Upper lobe of left lung (tissue), 6 donors: ENCODE data around the gene NEDD4L. TPM values are rescaled to one million over a fixed set of nuclear protein-coding genes. Genes with fewer than 3 reads are reported as not detected.
A peak's percentile ranks its signal among the peaks of the same experiment; 100 is the strongest.

ENCODE experiments used
- ATAC-seq, 2 donors: fragments of 200-7000 bp; cut with Tn5 transposase; one replicate each; pipeline ENCODE4 v1.9.1; 2022; ENCODE audit warnings: mild to moderate bottlenecking in 2 of 2, moderate library complexity in 2 of 2; ENCODE audit not compliant: low FRiP score in 2 of 2
- DNase-seq, 2 donors: peaks; one replicate each; pipeline ENCODE4 v3.0.0-alpha.2; 2019 to 2020
- H3K27ac ChIP-seq, 4 donors: fragments of 200-600 bp; sonication (generic); one replicate each; pipeline ENCODE4 v1.5.1; 2016 to 2019
- H3K27me3 ChIP-seq, 4 donors: fragments of 200-600 bp; sonication (generic); one replicate each; pipeline ENCODE4 v1.5.1; 2017 to 2019
- H3K36me3 ChIP-seq, 4 donors: fragments of 200-600 bp; sonication (generic); one replicate each; pipeline ENCODE4 v1.5.1; 2016 to 2019
- H3K4me1 ChIP-seq, 4 donors: fragments of 200-600 bp; sonication (generic); one replicate each; pipeline ENCODE4 v1.5.1; 2018 to 2019
- H3K4me3 ChIP-seq, 4 donors: fragments of 200-600 bp; sonication (generic); one replicate each; pipeline ENCODE4 v1.5.1; 2017 to 2019; ENCODE audit warnings: mild to moderate bottlenecking in 2 of 4, moderate library complexity in 1 of 4
- H3K9me3 ChIP-seq, 4 donors: fragments of 200-600 bp; sonication (generic); one replicate each; pipeline ENCODE4 v1.5.1; 2018 to 2019
- CTCF ChIP-seq, 6 experiments: fragments of 450-650 bp in 4 of 6; fragments of 200-600 bp in 2 of 6; sonication (generic) in 2 of 6; IDR thresholded peaks; one replicate each; pipeline ENCODE4 v1.5.1; 2016 to 2019; ENCODE audit warnings: antibody characterized with exemption in 6 of 6
- EP300 ChIP-seq, 4 donors: sonication (generic); formaldehyde crosslinking; IDR thresholded peaks; one replicate each; pipeline ENCODE4 v1.5.1; 2017; ENCODE audit warnings: antibody characterized with exemption in 4 of 4, control low read depth in 2 of 4
- POLR2A ChIP-seq, 4 donors: fragments of 450-650 bp; IDR thresholded peaks; one replicate each; pipeline ENCODE4 v1.5.1; 2016 to 2017; ENCODE audit warnings: antibody characterized with exemption in 4 of 4, mild to moderate bottlenecking in 2 of 4
- POLR2AphosphoS5 ChIP-seq, 2 donors: sonication (generic); formaldehyde crosslinking; IDR thresholded peaks; one replicate each; pipeline ENCODE4 v1.5.1; 2017; ENCODE audit warnings: antibody characterized with exemption in 2 of 2
- WGBS, 2 donors: methylation state at CpG; one replicate each; pipeline ENCODE4 v1.1.5; 2017 to 2018; 5-methylcytosine and 5-hydroxymethylcytosine counted together
- total RNA-seq, 6 donors: library from RNA; depleted of rRNA in 4 of 6; stranded (reverse); fragments of >200 nt in 4 of 6; gene quantifications; one replicate each; pipeline versions ENCODE4 v1.1.0 to v1.2.1, GENCODE V29; 2016 to 2021
- donor health status: DM: no; HTN: no; CAD: no; lungs with moderate emphysema.
- donor health status: DM: no; HTN: yes; CAD: no; lungs with severe emphysema.

NEDD4L gene
- total RNA-seq, 6 donors from 2014 or later = 148 to 491 (median 300) TPM

- no peak overlapping the region for H3K27ac ChIP-seq
- no peaks in the 10 kb centered on the region for H3K27me3 ChIP-seq
- no peaks in the 10 kb centered on the region for H3K36me3 ChIP-seq
- WGBS, 2 donors = 52 to 78% methylated on average over 4 of the region's 4 CpGs
- no peak for ATAC-seq
- no peak for DNase-seq
- no peak for TF ChIP-seq POLR2AphosphoS5 (IDR thresholded peaks at IDR 0.05)
- no peak for TF ChIP-seq EP300 (IDR thresholded peaks at IDR 0.05)
- no peak for TF ChIP-seq CTCF (IDR thresholded peaks at IDR 0.05)
- no peak for TF ChIP-seq POLR2A (IDR thresholded peaks at IDR 0.05)
- H3K4me1 ChIP-seq = peaks cover 6 to 29% (median 18%) of the 10 kb centered on the region in 4 donors
- no peak overlapping the region for H3K4me3 ChIP-seq
- H3K9me3 ChIP-seq = no peaks in the 10 kb centered on the region
Observed at GRCh38 chr18:58211510-58211909, 167.5 kb downstream of the NEDD4L start.

DNA sequence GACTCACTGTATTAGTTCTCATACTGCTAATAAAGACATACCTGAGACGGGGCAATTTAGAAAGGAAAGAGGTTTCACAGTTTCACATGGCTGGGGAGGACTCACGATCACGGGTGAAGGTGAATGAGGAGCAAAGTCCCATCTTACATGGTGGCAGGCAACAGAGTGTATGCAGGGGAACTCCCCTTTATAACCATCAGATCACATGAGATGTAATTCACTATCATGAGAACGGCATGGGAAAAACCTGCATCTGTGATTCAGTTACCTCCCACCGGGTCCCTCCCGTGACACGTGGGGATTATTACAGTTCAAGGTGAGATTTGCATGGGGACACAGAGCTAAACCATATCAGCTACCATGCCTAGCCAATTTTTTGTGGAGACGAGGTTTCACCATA lies 168.2 kb downstream of the NEDD4L start:
- Histone ChIP-seq H3K9me3 (no peaks in the 10 kb centered on the region), H3K4me1 (peaks cover 6 to 30% (median 20%) of the 10 kb centered on the region in 4 donors), H3K27me3 (no peaks in the 10 kb centered on the region), H3K4me3 (no peak overlapping the region), H3K36me3 (no peaks in the 10 kb centered on the region), H3K27ac (no peak overlapping the region)
- WGBS, 2 donors = 79 to 81% methylated on average over 8 of the region's 8 CpGs
- TF ChIP-seq POLR2AphosphoS5 (IDR thresholded peaks at IDR 0.05) (no peak), EP300 (IDR thresholded peaks at IDR 0.05) (no peak), POLR2A (IDR thresholded peaks at IDR 0.05) (no peak), CTCF (IDR thresholded peaks at IDR 0.05) (no peak)
- DNase-seq (no peak), ATAC-seq (no peak)

DNA sequence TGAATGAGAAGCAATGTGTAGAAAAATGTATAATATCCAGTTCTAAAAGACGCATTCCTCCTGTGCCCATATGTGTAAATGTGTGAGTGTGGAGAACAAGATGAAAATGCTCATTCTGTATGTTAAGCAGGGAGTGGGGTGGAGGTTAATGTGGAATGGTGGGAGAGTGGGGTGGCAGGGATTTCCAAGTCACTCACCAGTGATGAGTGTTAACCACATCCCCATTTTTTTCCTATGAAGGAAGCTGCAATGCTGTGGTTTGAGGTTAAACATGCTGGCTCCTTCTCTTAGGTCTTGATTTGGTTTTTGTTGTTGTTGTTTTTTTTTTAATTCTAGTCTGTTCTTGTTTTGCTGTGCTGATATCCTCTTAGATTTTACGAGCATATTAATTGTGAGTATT lies 169.4 kb downstream of the NEDD4L start:
- no peak for DNase-seq
- ATAC-seq = peak in 1 of 2 donors; percentile 50
- Histone ChIP-seq H3K9me3 (no peaks in the 10 kb centered on the region), H3K27me3 (no peaks in the 10 kb centered on the region), H3K27ac (no peak overlapping the region), H3K4me1 (peaks cover 12 to 25% (median 16%) of the 10 kb centered on the region in 4 donors), H3K36me3 (no peaks in the 10 kb centered on the region), H3K4me3 (no peak overlapping the region)
- TF ChIP-seq POLR2AphosphoS5 (IDR thresholded peaks at IDR 0.05) (no peak), CTCF (IDR thresholded peaks at IDR 0.05) (no peak), EP300 (IDR thresholded peaks at IDR 0.05) (no peak), POLR2A (IDR thresholded peaks at IDR 0.05) (no peak)
- 68 to 77% methylated on average over 2 of the region's 2 CpGs for WGBS, 2 donors

GRCh38 chr18:58215011-58215410 lies 171.0 kb downstream of the NEDD4L start:
- H3K9me3 ChIP-seq = no peaks in the 10 kb centered on the region
- H3K36me3 ChIP-seq = no peaks in the 10 kb centered on the region
- DNase-seq (no peak), ATAC-seq (no peak)
- no peaks in the 10 kb centered on the region for H3K27me3 ChIP-seq
- TF ChIP-seq POLR2A (IDR thresholded peaks at IDR 0.05) (no peak), CTCF (IDR thresholded peaks at IDR 0.05) (no peak), EP300 (IDR thresholded peaks at IDR 0.05) (no peak), POLR2AphosphoS5 (IDR thresholded peaks at IDR 0.05) (no peak)
- H3K27ac ChIP-seq = no peak overlapping the region
- H3K4me3 ChIP-seq = no peak overlapping the region
- WGBS, 2 donors = 67 to 77% methylated on average over 6 of the region's 6 CpGs
- H3K4me1 ChIP-seq = peaks cover 12 to 23% (median 13%) of the 10 kb centered on the region in 4 donors

DNA sequence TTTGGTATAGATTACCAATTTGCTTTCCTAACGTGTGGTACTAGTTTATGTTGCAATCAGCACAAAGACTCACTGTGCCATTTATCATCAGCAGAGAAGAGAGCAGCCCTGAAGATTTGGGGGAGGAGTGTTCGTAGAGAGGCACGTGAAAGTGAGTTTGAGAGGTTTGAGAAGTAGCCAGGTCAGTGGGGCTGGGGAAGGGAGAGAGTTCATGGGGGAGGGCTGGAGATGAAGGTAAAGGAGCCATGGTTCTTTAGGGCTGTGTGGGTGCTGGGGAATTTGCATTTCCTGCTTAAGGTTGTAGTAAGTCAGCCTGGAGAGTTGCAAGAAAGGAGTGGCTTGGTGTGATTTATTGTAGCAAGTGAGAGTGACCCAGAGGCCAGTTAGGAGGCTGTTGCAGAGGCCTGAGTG lies 172.1 kb downstream of the NEDD4L start:
- DNase-seq (peak in 1 of 2 donors; percentile 70), ATAC-seq (peak in 1 of 2 donors; percentile 73)
- Histone ChIP-seq H3K27me3 (no peaks in the 10 kb centered on the region), H3K36me3 (no peaks in the 10 kb centered on the region), H3K27ac (peak overlapping the region in 2 of 4 donors; percentile 3 to 40), H3K4me3 (no peak overlapping the region), H3K9me3 (no peaks in the 10 kb centered on the region), H3K4me1 (peaks cover 12 to 34% (median 15%) of the 10 kb centered on the region in 4 donors)
- 37 to 51% methylated on average over 3 of the region's 3 CpGs for WGBS, 2 donors
- peak in 1 of 4 donors; percentile 48 for TF ChIP-seq EP300 (IDR thresholded peaks at IDR 0.05)
- peak in 1 of 2 donors; percentile 32 for TF ChIP-seq POLR2AphosphoS5 (IDR thresholded peaks at IDR 0.05)
- no peak for TF ChIP-seq POLR2A (IDR thresholded peaks at IDR 0.05)
- no peak for TF ChIP-seq CTCF (IDR thresholded peaks at IDR 0.05)
